ENCODE results near the gene SMAP2.

GRCh38 chr1:40373323-40374283 lies at the start of gene SMAP2:
- TF ChIP-seq POLR2A (IDR thresholded peaks at IDR 0.05), result peak; percentile 27
- TF ChIP-seq CTCF (IDR thresholded peaks at IDR 0.05), result no peak
- TF ChIP-seq POLR2AphosphoS5 (IDR thresholded peaks at IDR 0.05), result peak in 1 of 3 donors; percentile 33
